H1 (cell line): Measurements from ENCODE around the gene DEFB119.

Source experiments
- ATF3 ChIP-seq: IDR thresholded peaks from 2 replicates; pipeline ENCODE4 v1.6.1; 2011; ENCODE audit warnings: low read depth, mild to moderate bottlenecking, low read length; ENCODE audit not compliant: insufficient read depth
- BCL11A ChIP-seq, 2 experiments: IDR thresholded peaks; one replicate each; pipeline ENCODE4 v1.6.1; 2011; ENCODE audit warnings: low read depth in 2 of 2, low read length in 2 of 2, mild to moderate bottlenecking in 2 of 2
- CBX8 ChIP-seq: fragments of 300-800, 300-1000 bp; sonication (generic); IDR thresholded peaks from 2 replicates; pipeline ENCODE4 v1.7.1; 2016; ENCODE audit warnings: low read depth, low read length, borderline replicate concordance
- CEBPB ChIP-seq: IDR thresholded peaks from 2 replicates; pipeline ENCODE4 v1.6.1; 2012; ENCODE audit warnings: low read depth, low read length
- CHD2 ChIP-seq: IDR thresholded peaks from 2 replicates; pipeline ENCODE4 v1.6.1; 2012; ENCODE audit warnings: low read length, improper control_type of control experiment
- CTCF ChIP-seq, 3 experiments: IDR thresholded peaks; 1 replicate in 2 of 3; 2 replicates in 1 of 3; pipeline versions ENCODE4 v1.5.1 to v1.6.1; 2011; ENCODE audit warnings: low read length in 3 of 3, mild to moderate bottlenecking in 3 of 3, inconsistent platforms in 2 of 3, low read depth in 1 of 3, moderate library complexity in 1 of 3; ENCODE audit not compliant: insufficient read depth in 1 of 3; ENCODE audit errors: control extremely low read depth in 1 of 3
- EGR1 ChIP-seq: IDR thresholded peaks from 2 replicates; pipeline ENCODE4 v1.6.1; 2011; ENCODE audit warnings: low read depth, low read length, borderline replicate concordance
- EP300 ChIP-seq, 2 experiments: IDR thresholded peaks; 1 replicate in 1 of 2; 2 replicates in 1 of 2; pipeline ENCODE4 v1.6.1; 2011 to 2012; ENCODE audit warnings: low read depth in 2 of 2, low read length in 2 of 2, mild to moderate bottlenecking in 2 of 2, borderline replicate concordance in 1 of 2, inconsistent platforms in 1 of 2, moderate library complexity in 1 of 2
- EZH2 ChIP-seq: fragments of 200-600 bp; sonication (generic); IDR thresholded peaks from 2 replicates; pipeline ENCODE4 v1.7.1; 2012; ENCODE audit warnings: low read depth, mild to moderate bottlenecking, moderate library complexity, low read length, inconsistent platforms; ENCODE audit not compliant: severe bottlenecking
- GABPA ChIP-seq: IDR thresholded peaks from 2 replicates; pipeline ENCODE4 v1.6.1; 2011; ENCODE audit warnings: mild to moderate bottlenecking, low read length, moderate library complexity, borderline replicate concordance; ENCODE audit not compliant: insufficient read depth
- POLR2A ChIP-seq, 2 experiments: IDR thresholded peaks; 1 replicate in 1 of 2; 2 replicates in 1 of 2; pipeline ENCODE4 v1.6.1; 2011; ENCODE audit warnings: low read depth in 2 of 2, low read length in 2 of 2, mild to moderate bottlenecking in 2 of 2; ENCODE audit errors: control extremely low read depth in 1 of 2
- RNF2 ChIP-seq: fragments of 200-900, 300-1000 bp; sonication (generic); IDR thresholded peaks from 2 replicates; pipeline ENCODE4 v1.7.1; 2016; ENCODE audit warnings: borderline replicate concordance, low read depth, mild to moderate bottlenecking, antibody characterized with exemption, low read length; ENCODE audit not compliant: poor library complexity, severe bottlenecking; ENCODE audit errors: missing control alignments
- SP1 ChIP-seq: IDR thresholded peaks from 2 replicates; pipeline ENCODE4 v1.6.1; 2011; ENCODE audit warnings: low read depth, low read length

- TF ChIP-seq ATF3 (no peak), CTCF (IDR thresholded peaks at IDR 0.05; ENCODE audit: control extremely low read depth in 1 of 3, insufficient read depth in 1 of 3, low read depth in 1 of 3, low read length in 3 of 3) (no peak), GABPA (no peak), SP1 (no peak), CEBPB (no peak), EZH2 (no peak), EGR1 (no peak), CBX8 (no peak), BCL11A (IDR thresholded peaks at IDR 0.05; ENCODE audit: low read depth in 2 of 2, low read length in 2 of 2) (no peak), RNF2 (no peak), EP300 (IDR thresholded peaks at IDR 0.05; ENCODE audit: borderline replicate concordance in 1 of 2, low read depth in 2 of 2, low read length in 2 of 2) (no peak), CHD2 (no peak), POLR2A (IDR thresholded peaks at IDR 0.05; ENCODE audit: control extremely low read depth in 1 of 2, low read depth in 2 of 2, low read length in 2 of 2) (no peak)
These were observed 59.5 kb downstream of the DEFB119 start for GRCh38 chr20:31330893-31331292.
